SK-N-SH (cell line): ENCODE results near the gene SPOCK1. TPM values are rescaled to one million over a fixed set of nuclear protein-coding genes. Genes with fewer than 3 reads are reported as not detected.

Source experiments
- CTCF ChIA-PET: fragments of 300-600, 350-600 bp; formaldehyde crosslinking; extraction: SDS; loops from one replicate; lab custom pipeline; 2021; lab: Yijun Ruan, JAX
- POLR2A ChIA-PET: fragments of 350-600 bp; sonication (Branson Sonifier 250); formaldehyde crosslinking; extraction: SDS; loops from one replicate; lab custom pipeline; 2020; ENCODE audit warnings: antibody characterized with exemption, inconsistent platforms; lab: Yijun Ruan, JAX
- DNase-seq: peaks from one replicate; pipeline ENCODE4 v3.0.0; 2012
- H2AFZ ChIP-seq: fragments of 200-600 bp; sonication (generic); 2 replicates; pipeline ENCODE4 v1.8.1; 2016; ENCODE audit warnings: antibody characterized with exemption, mild to moderate bottlenecking, low read depth
- H3F3A ChIP-seq: fragments of 200-600 bp; sonication (generic); replicated peaks from 2 replicates; pipeline ENCODE3; 2016; ENCODE audit warnings: antibody characterized with exemption, mild to moderate bottlenecking; ENCODE audit not compliant: insufficient read depth
- H3K27ac ChIP-seq, 2 experiments: fragments of 200-500 bp in 1 of 2; fragments of 200-600 bp in 1 of 2; sonication (Bioruptor generic) in 1 of 2; sonication (generic), shearing (Covaris generic) in 1 of 2; 2 replicates each; pipeline versions ENCODE4 v1.5.1 to v1.6.1; 2014 to 2016; ENCODE audit warnings: low read depth in 2 of 2, inconsistent platforms in 1 of 2, low read length in 1 of 2, mild to moderate bottlenecking in 1 of 2, mixed read lengths in 1 of 2
- H3K27me3 ChIP-seq: fragments of 200-600 bp; sonication (generic), shearing (Covaris generic); 2 replicates; pipeline ENCODE4 v1.6.1; 2016; ENCODE audit warnings: mixed run types; ENCODE audit not compliant: insufficient read depth
- H3K36me3 ChIP-seq, 2 experiments: fragments of 200-500 bp in 1 of 2; fragments of 200-600 bp in 1 of 2; sonication (Bioruptor generic) in 1 of 2; sonication (generic) in 1 of 2; replicated peaks in 1 of 2; 2 replicates each; pipeline versions ENCODE3 to v1.5.1; 2014 to 2016; ENCODE audit warnings: low read length in 1 of 2, mild to moderate bottlenecking in 1 of 2; ENCODE audit not compliant: insufficient read depth in 2 of 2, control insufficient read depth in 1 of 2
- H3K4me1 ChIP-seq, 2 experiments: fragments of 200-500 bp in 1 of 2; fragments of 200-600 bp in 1 of 2; sonication (Bioruptor generic) in 1 of 2; sonication (generic), shearing (Covaris generic) in 1 of 2; 2 replicates each; pipeline versions ENCODE4 v1.5.1 to v1.6.1; 2014 to 2016; ENCODE audit warnings: low read depth in 1 of 2, low read length in 1 of 2, mixed run types in 1 of 2; ENCODE audit not compliant: insufficient read depth in 2 of 2, control insufficient read depth in 1 of 2
- H3K4me2 ChIP-seq: fragments of 200-600 bp; sonication (generic), shearing (Covaris generic); 2 replicates; pipeline ENCODE4 v1.6.1; 2017; ENCODE audit warnings: mixed run types
- H3K4me3 ChIP-seq, 2 experiments: fragments of 200-500 bp in 1 of 2; fragments of 200-600 bp in 1 of 2; sonication (Bioruptor generic) in 1 of 2; sonication (generic), shearing (Covaris generic) in 1 of 2; 2 replicates each; pipeline versions ENCODE4 v1.5.1 to v1.8.1; 2014 to 2016; ENCODE audit warnings: low read depth in 2 of 2, inconsistent platforms in 1 of 2, low read length in 1 of 2, mild to moderate bottlenecking in 1 of 2, mixed read lengths in 1 of 2, moderate library complexity in 1 of 2
- H3K79me2 ChIP-seq: fragments of 200-600 bp; sonication (generic); 2 replicates; pipeline ENCODE4 v1.8.1; 2017; ENCODE audit warnings: mild to moderate bottlenecking; ENCODE audit not compliant: insufficient read depth
- H3K9ac ChIP-seq: fragments of 200-600 bp; sonication (generic); 2 replicates; pipeline ENCODE4 v1.6.1; 2017; ENCODE audit warnings: mixed run types
- H3K9me2 ChIP-seq: fragments of 200-600 bp; sonication (generic); 2 replicates; pipeline ENCODE4 v1.6.1; 2017; ENCODE audit warnings: mixed run types
- H3K9me3 ChIP-seq: fragments of 200-600 bp; sonication (generic); 2 replicates; pipeline ENCODE4 v1.6.1; 2017; ENCODE audit warnings: mixed run types, mild to moderate bottlenecking, moderate library complexity
- H4K20me1 ChIP-seq: fragments of 200-600 bp; sonication (generic); 2 replicates; pipeline ENCODE4 v1.6.1; 2017; ENCODE audit warnings: mild to moderate bottlenecking, mixed run types; ENCODE audit not compliant: insufficient read depth
- CHD2 ChIP-seq: fragments of 150-350 bp; IDR thresholded peaks from 2 replicates; pipeline ENCODE4 v1.6.1; 2018; ENCODE audit warnings: low read length; ENCODE audit not compliant: partially characterized antibody
- CTCF ChIP-seq: fragments of 200-600 bp; sonication (generic); IDR thresholded peaks from 2 replicates; pipeline ENCODE4 v1.6.1; 2017; ENCODE audit warnings: antibody characterized with exemption, mild to moderate bottlenecking, moderate library complexity
- ELF1 ChIP-seq: IDR thresholded peaks from 2 replicates; pipeline ENCODE4 v1.4.0; 2012
- EZH2phosphoT487 ChIP-seq: fragments of 200-600 bp; sonication (generic); IDR thresholded peaks from 2 replicates; pipeline ENCODE4 v1.6.1; 2017; ENCODE audit warnings: low read depth, mixed run types, mild to moderate bottlenecking, antibody characterized with exemption, moderate library complexity, borderline replicate concordance
- FOXJ3 ChIP-seq: sonication (generic); formaldehyde crosslinking; IDR thresholded peaks from 2 replicates; pipeline ENCODE4 v1.5.1; 2020; ENCODE audit warnings: mild to moderate bottlenecking, missing genetic modification reagents
- GABPA ChIP-seq: IDR thresholded peaks from 2 replicates; pipeline ENCODE4 v1.4.0; 2012; ENCODE audit warnings: low read depth, mild to moderate bottlenecking
- IRF3 ChIP-seq: fragments of 150-350 bp; IDR thresholded peaks from 2 replicates; pipeline ENCODE4 v1.6.1; 2016; ENCODE audit warnings: mild to moderate bottlenecking, low read depth, low read length
- MEF2A ChIP-seq: IDR thresholded peaks from 2 replicates; pipeline ENCODE4 v1.4.0; 2012; ENCODE audit warnings: low read depth, borderline replicate concordance
- NFIC ChIP-seq: IDR thresholded peaks from 2 replicates; pipeline ENCODE4 v1.4.0; 2012; ENCODE audit warnings: borderline replicate concordance
- POLR2AphosphoS5 ChIP-seq: IDR thresholded peaks from 2 replicates; pipeline ENCODE4 v1.6.1; 2012; ENCODE audit warnings: low read depth, low read length
- RAD21 ChIP-seq: IDR thresholded peaks from 2 replicates; pipeline ENCODE4 v1.6.1; 2012; ENCODE audit warnings: mild to moderate bottlenecking, low read length
- RCOR1 ChIP-seq: fragments of 150-350 bp; IDR thresholded peaks from 2 replicates; pipeline ENCODE4 v1.6.1; 2017; ENCODE audit warnings: antibody characterized with exemption, low read length
- REST ChIP-seq: IDR thresholded peaks from 2 replicates; pipeline ENCODE4 v1.6.1; 2012; ENCODE audit warnings: mild to moderate bottlenecking, low read depth, low read length, moderate library complexity
- RXRA ChIP-seq: IDR thresholded peaks from 2 replicates; pipeline ENCODE4 v1.4.0; 2012; ENCODE audit warnings: low read depth, mild to moderate bottlenecking, borderline replicate concordance
- SIN3A ChIP-seq: IDR thresholded peaks from 2 replicates; pipeline ENCODE4 v1.6.1; 2012; ENCODE audit warnings: low read depth, mild to moderate bottlenecking, low read length, moderate library complexity, borderline replicate concordance
- SMC3 ChIP-seq: IDR thresholded peaks from 2 replicates; pipeline ENCODE4 v1.6.1; 2012; ENCODE audit warnings: low read depth, low read length, improper control_type of control experiment
- TAF1 ChIP-seq: IDR thresholded peaks from 2 replicates; pipeline ENCODE4 v1.6.1; 2012; ENCODE audit warnings: low read depth, mild to moderate bottlenecking, low read length, moderate library complexity, borderline replicate concordance
- YY1 ChIP-seq: IDR thresholded peaks from 2 replicates; pipeline ENCODE4 v1.4.0; 2012; ENCODE audit warnings: low read depth, mild to moderate bottlenecking
- ZBTB33 ChIP-seq: IDR thresholded peaks from 2 replicates; pipeline ENCODE4 v1.4.0; 2012; ENCODE audit warnings: low read depth, borderline replicate concordance
- WGBS: methylation state at CpG from one replicate; pipeline ENCODE4 v1.1.6; 2017; ENCODE audit warnings: low lambda C conversion rate; 5-methylcytosine and 5-hydroxymethylcytosine counted together
- polyA plus RNA-seq, 3 experiments: library from polyadenylated mRNA; depleted of rRNA; stranded (reverse); fragments of >200 nt; gene quantifications; 2 replicates each; pipeline ENCODE4 v1.2.3, GENCODE V29; 2012

Gene SPOCK1
- polyA plus RNA-seq, 1 of the 3 experiments (the other 2 are of a cell fraction), result 11.3 TPM

- POLR2A ChIA-PET, result no interaction called here
Measured at GRCh38 chr5:137352095-137352494, 147.0 kb downstream of the SPOCK1 start.

More at GRCh38 chr5:137352095-137352494, 147.0 kb downstream of the SPOCK1 start:
- WGBS, result 71% methylated on average over 5 of the region's 5 CpGs
- H4K20me1 ChIP-seq, result no peaks in the 10 kb centered on the region
- H3K4me2 ChIP-seq, result no peak overlapping the region
- H3K9me2 ChIP-seq, result no peaks in the 10 kb centered on the region
- no peak overlapping the region for H3K27ac ChIP-seq
- no peak overlapping the region for H2AFZ ChIP-seq
- H3K27me3 ChIP-seq, result no peaks in the 10 kb centered on the region
- no peaks in the 10 kb centered on the region for H3F3A ChIP-seq
- TF ChIP-seq TAF1 (no peak), CHD2 (no peak), YY1 (no peak), ELF1 (no peak), POLR2AphosphoS5 (no peak), NFIC (no peak), FOXJ3 (CRISPR knock-in tag) (no peak), IRF3 (no peak), RCOR1 (no peak), MEF2A (no peak), SIN3A (no peak), CTCF (no peak), SMC3 (no peak), GABPA (no peak), RXRA (no peak), REST (no peak), RAD21 (no peak), ZBTB33 (no peak), EZH2phosphoT487 (no peak)
- H3K9me3 ChIP-seq, result no peaks in the 10 kb centered on the region
- no peaks in the 10 kb centered on the region; a peak in 1 of 4 replicates for H3K4me1 ChIP-seq
- DNase-seq, result no peak
- no peak overlapping the region for H3K9ac ChIP-seq
- H3K4me3 ChIP-seq, result no peak overlapping the region
- no peaks in the 10 kb centered on the region for H3K36me3 ChIP-seq
- CTCF ChIA-PET, result interaction anchor here (0.6 to 11.0 kb wide), 4 partner anchors 15 to 146 kb away, joined by 3 to 76 read pairs (median 3); no protein-coding TSS in a partner anchor
- H3K79me2 ChIP-seq, result peaks cover 20% of the 10 kb centered on the region; the same call in 1 of the 2 replicates
